ENCODE data around the gene NPAS2. TPM values are rescaled to one million over a fixed set of nuclear protein-coding genes. Genes with fewer than 3 reads are reported as not detected.

The NPAS2 gene
- total RNA-seq, 4 donors from 2014 or later, result 63.0 to 134 (median 115) TPM

GRCh38 chr2:101026923-101027469 is 207.1 kb downstream of the NPAS2 start:
- Histone ChIP-seq H3K36me3 (peaks cover 0 to 9% (median 0%) of the 10 kb centered on the region in 4 donors), H3K27ac (peak overlapping the region in 3 of 4 donors; percentile 58 to 68 (median 64)), H3K9me3 (no peaks in the 10 kb centered on the region), H3K27me3 (no peaks in the 10 kb centered on the region), H3K4me3 (no peak overlapping the region), H3K4me1 (peaks cover 0 to 26% (median 10%) of the 10 kb centered on the region in 4 donors)
- WGBS, 2 donors (ENCODE audit: low coverage in 1 of 2), result 83 to 89% methylated on average over 4 to 15 of the region's 15 CpGs
- intact Hi-C loops (cut with DNase I; ENCODE audit: low total_unique reads), result no loop called here
- TF ChIP-seq POLR2A (IDR thresholded peaks at IDR 0.05), result no peak
- DNase-seq, result no peak
- in situ Hi-C loops (cut with MboI; ENCODE audit: low pct_ligation_motif_present in 1 of 4, low pct_unique_long_range_greater_than_20kb in 1 of 4, low sequenced_read_pairs in 3 of 4), result no loop called here

GRCh38 chr2:101027852-101028251 is 207.9 kb downstream of the NPAS2 start:
- intact Hi-C loops (cut with DNase I; ENCODE audit: low total_unique reads), result no loop called here
- 93 to 100% methylated on average over 1 to 8 of the region's 8 CpGs for WGBS, 2 donors (ENCODE audit: low coverage in 1 of 2)
- no peaks in the 10 kb centered on the region for H3K9me3 ChIP-seq

GRCh38 chr2:101030866-101031554 is 211.1 kb downstream of the NPAS2 start:
- no peak overlapping the region for H3K27ac ChIP-seq
- no peak for TF ChIP-seq POLR2AphosphoS5 (IDR thresholded peaks at IDR 0.05)
- TF ChIP-seq CTCF (IDR thresholded peaks at IDR 0.05), result no peak
- TF ChIP-seq EP300 (IDR thresholded peaks at IDR 0.05; ENCODE audit: low read depth), result no peak
- no peak for TF ChIP-seq POLR2A (IDR thresholded peaks at IDR 0.05)
- DNase-seq, result no peak
- H3K4me1 ChIP-seq, result peaks cover 0 to 12% (median 6%) of the 10 kb centered on the region in 4 donors
- intact Hi-C loops (cut with DNase I; ENCODE audit: low total_unique reads) (no loop called here), in situ Hi-C loops (cut with MboI; ENCODE audit: low pct_ligation_motif_present in 1 of 4, low pct_unique_long_range_greater_than_20kb in 1 of 4, low sequenced_read_pairs in 3 of 4) (no loop called here)
- no peaks in the 10 kb centered on the region for H3K27me3 ChIP-seq
- H3K36me3 ChIP-seq, result peaks cover 0 to 9% (median 0%) of the 10 kb centered on the region in 4 donors
- H3K9me3 ChIP-seq, result no peaks in the 10 kb centered on the region
- no peak overlapping the region for H3K4me3 ChIP-seq
- WGBS, 2 donors (ENCODE audit: low coverage in 1 of 2), result 90 to 93% methylated on average over 3 to 10 of the region's 10 CpGs

More at GRCh38 chr2:101027852-101028251, 207.9 kb downstream of the NPAS2 start:
- in situ Hi-C loops (cut with MboI; ENCODE audit: low pct_ligation_motif_present in 1 of 4, low pct_unique_long_range_greater_than_20kb in 1 of 4, low sequenced_read_pairs in 3 of 4), result no loop called here
- no peak for DNase-seq
- Histone ChIP-seq H3K27me3 (no peaks in the 10 kb centered on the region), H3K36me3 (peaks cover 0 to 9% (median 0%) of the 10 kb centered on the region in 4 donors), H3K4me3 (no peak overlapping the region), H3K27ac (no peak overlapping the region), H3K4me1 (peaks cover 0 to 26% (median 10%) of the 10 kb centered on the region in 4 donors)
- TF ChIP-seq EP300 (IDR thresholded peaks at IDR 0.05; ENCODE audit: low read depth), result no peak
- no peak for TF ChIP-seq POLR2AphosphoS5 (IDR thresholded peaks at IDR 0.05)
- no peak for TF ChIP-seq CTCF (IDR thresholded peaks at IDR 0.05)
- TF ChIP-seq POLR2A (IDR thresholded peaks at IDR 0.05), result no peak

- in situ Hi-C loops (cut with MboI; ENCODE audit: low pct_ligation_motif_present in 1 of 4, low pct_unique_long_range_greater_than_20kb in 1 of 4, low sequenced_read_pairs in 3 of 4), result no loop called here
- intact Hi-C loops (cut with DNase I; ENCODE audit: low total_unique reads), result no loop called here
- H3K9me3 ChIP-seq, result no peaks in the 10 kb centered on the region
- no peak overlapping the region for H3K27ac ChIP-seq
- H3K36me3 ChIP-seq, result peaks cover 0 to 9% (median 0%) of the 10 kb centered on the region in 4 donors
- no peaks in the 10 kb centered on the region for H3K4me1 ChIP-seq
- no peak overlapping the region for H3K4me3 ChIP-seq
- 85 to 96% methylated on average over 4 to 15 of the region's 15 CpGs for WGBS, 2 donors (ENCODE audit: low coverage in 1 of 2)
- no peak for DNase-seq
- TF ChIP-seq POLR2A (IDR thresholded peaks at IDR 0.05) (no peak), EP300 (IDR thresholded peaks at IDR 0.05; ENCODE audit: low read depth) (no peak), POLR2AphosphoS5 (IDR thresholded peaks at IDR 0.05) (no peak), CTCF (IDR thresholded peaks at IDR 0.05) (no peak)
- no peaks in the 10 kb centered on the region for H3K27me3 ChIP-seq
Observed at GRCh38 chr2:101032084-101032776, 212.3 kb downstream of the NPAS2 start.

Measured in transverse colon (tissue), 4 donors.